ENCODE results near the gene POLD4. TPM values are rescaled to one million over a fixed set of nuclear protein-coding genes. Genes with fewer than 3 reads are reported as not detected.

Gene POLD4
- total and polyA plus RNA-seq, 2 of the 13 experiments (the other 11 are each of a cell fraction or from before 2014, with no cell fraction given): 10.5 to 27.4 TPM

DNA sequence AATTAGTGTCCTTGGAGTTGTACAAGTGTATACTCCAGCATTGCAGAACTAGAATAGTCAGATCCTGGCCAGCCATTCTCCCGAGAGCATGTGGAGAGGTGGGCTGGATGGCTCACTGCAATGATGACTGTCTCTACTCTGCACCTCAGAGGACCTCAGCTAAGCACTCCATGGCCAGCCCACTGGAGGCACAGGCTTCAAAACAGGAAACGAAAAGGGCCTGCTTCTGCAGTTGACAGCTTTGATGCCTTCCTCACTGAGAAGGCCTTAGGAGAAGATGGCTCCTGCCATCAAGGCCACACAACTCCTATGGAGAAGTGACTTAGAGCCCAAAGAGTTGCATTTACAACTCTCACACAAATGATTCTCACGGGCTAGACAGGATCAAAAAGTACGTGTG is 9.1 kb downstream of the POLD4 start:
- Histone ChIP-seq H3K79me2 (ENCODE audit: insufficient read depth, low read length) (no peaks in the 10 kb centered on the region), H3K27ac (ENCODE audit: extremely low read length, insufficient read depth, low read length) (no peak overlapping the region), H3K4me1 (ENCODE audit: insufficient read depth, low read length) (peaks cover 16% of the 10 kb centered on the region), H3K9ac (ENCODE audit: insufficient read depth, low read depth, low read length) (no peak overlapping the region), H3K4me3 (replicated peaks in 1 of 3; ENCODE audit: insufficient read depth in 1 of 3, low read depth in 2 of 3, low read length in 3 of 3) (no peak overlapping the region), H4K20me1 (ENCODE audit: insufficient read depth, low read length) (no peaks in the 10 kb centered on the region), H3K36me3 (replicated peaks in 1 of 2; ENCODE audit: control insufficient read depth in 1 of 2, insufficient read depth in 2 of 2, low read length in 2 of 2) (no peaks in the 10 kb centered on the region), H2AFZ (ENCODE audit: low read length) (no peak overlapping the region), H3K4me2 (ENCODE audit: low read depth, low read length) (no peak overlapping the region), H3K27me3 (ENCODE audit: control insufficient read depth in 1 of 2, insufficient read depth in 2 of 2, low read length in 2 of 2) (no peaks in the 10 kb centered on the region), H3K9me3 (ENCODE audit: low read length) (no peaks in the 10 kb centered on the region)
- BruUV-seq (replicated peaks): no TSS peak
- in situ Hi-C loops (cut with HindIII; ENCODE audit: extremely low pct_ligation_motif_present, low pct_unique_long_range_greater_than_20kb) (no loop called here), intact Hi-C loops (cut with micrococcal nuclease; ENCODE audit: unreplicated experiment) (no loop called here)
- DNase-seq (ENCODE audit: low spot score): no peak
- ChIA-PET POLR2A (interaction anchor here (0.7 to 2.5 kb wide), 2 partner anchors 10 to 877 kb away, joined by 3 to 11 read pairs; partner anchors contain the start of gene POLD4), CTCF (ENCODE audit: low intra/inter-chr PET ratio, low total read pairs) (no interaction called here)
- WGBS (ENCODE audit: low lambda C conversion rate): 58% methylated on average over 3 of the region's 4 CpGs
- no peak for FAIRE-seq
- no peak for TF ChIP-seq ZSCAN9 (CRISPR knock-in tag; IDR thresholded peaks at IDR 0.05; ENCODE audit: borderline replicate concordance)
- TF ChIP-seq, protein P1, sequence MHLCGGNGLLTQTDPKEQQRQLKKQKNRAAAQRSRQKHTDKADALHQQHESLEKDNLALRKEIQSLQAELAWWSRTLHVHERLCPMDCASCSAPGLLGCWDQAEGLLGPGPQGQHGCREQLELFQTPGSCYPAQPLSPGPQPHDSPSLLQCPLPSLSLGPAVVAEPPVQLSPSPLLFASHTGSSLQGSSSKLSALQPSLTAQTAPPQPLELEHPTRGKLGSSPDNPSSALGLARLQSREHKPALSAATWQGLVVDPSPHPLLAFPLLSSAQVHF (CRISPR knock-in tag; IDR thresholded peaks at IDR 0.05): no peak
- no peak for TF ChIP-seq FLYWCH1 (CRISPR knock-in tag; IDR thresholded peaks at IDR 0.05)
- no peak for TF ChIP-seq ZBTB38 (CRISPR knock-in tag; IDR thresholded peaks at IDR 0.05)
- TF ChIP-seq ZNF253 (CRISPR knock-in tag; IDR thresholded peaks at IDR 0.05; ENCODE audit: borderline replicate concordance): no peak
- no peak for TF ChIP-seq ZNF75D (CRISPR knock-in tag; IDR thresholded peaks at IDR 0.05; ENCODE audit: borderline replicate concordance)
- TF ChIP-seq, protein P2, sequence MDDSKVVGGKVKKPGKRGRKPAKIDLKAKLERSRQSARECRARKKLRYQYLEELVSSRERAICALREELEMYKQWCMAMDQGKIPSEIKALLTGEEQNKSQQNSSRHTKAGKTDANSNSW (CRISPR knock-in tag; IDR thresholded peaks at IDR 0.05; ENCODE audit: borderline replicate concordance): no peak
- TF ChIP-seq STAT5B (CRISPR knock-in tag; IDR thresholded peaks at IDR 0.05): no peak
- no peak for TF ChIP-seq DNMT3B (CRISPR knock-in tag; conservative IDR thresholded peaks at IDR 0.05)
- TF ChIP-seq MBD4 (IDR thresholded peaks at IDR 0.05; ENCODE audit: borderline replicate concordance, low read length): no peak
- TF ChIP-seq ZSCAN25 (CRISPR knock-in tag; IDR thresholded peaks at IDR 0.05): no peak
- TF ChIP-seq FOXJ3 (CRISPR knock-in tag; IDR thresholded peaks at IDR 0.05; ENCODE audit: borderline replicate concordance): no peak
- TF ChIP-seq ZNF850 (CRISPR knock-in tag; conservative IDR thresholded peaks at IDR 0.05): no peak
- no peak for TF ChIP-seq IRF2 (CRISPR knock-in tag; IDR thresholded peaks at IDR 0.05)
- TF ChIP-seq ZBTB42 (CRISPR knock-in tag; IDR thresholded peaks at IDR 0.05): no peak
- no peak for TF ChIP-seq NFE2 (CRISPR knock-in tag; IDR thresholded peaks at IDR 0.05)
- TF ChIP-seq EED (CRISPR knock-in tag; IDR thresholded peaks at IDR 0.05): no peak
- no peak for ATAC-seq
